HEK293T (cell line): ENCODE measurements around the gene CSNK1G3.

Experiments
- BHLHE40 ChIP-seq: fragments of 450-650 bp; IDR thresholded peaks from 2 replicates; pipeline ENCODE4 v1.6.1; 2016; ENCODE audit warnings: mild to moderate bottlenecking, moderate library complexity, borderline replicate concordance
- FOXA1 ChIP-seq: fragments of 450-650 bp; IDR thresholded peaks from 2 replicates; pipeline ENCODE4 v1.6.1; 2016; ENCODE audit warnings: mild to moderate bottlenecking
- FOXK2 ChIP-seq: fragments of 450-650 bp; IDR thresholded peaks from 2 replicates; pipeline ENCODE4 v1.6.1; 2016; ENCODE audit warnings: mild to moderate bottlenecking

- no peak for TF ChIP-seq BHLHE40
- TF ChIP-seq FOXK2 = no peak
- no peak for TF ChIP-seq FOXA1
Observed at GRCh38 chr5:123549256-123549904, 37.4 kb downstream of the CSNK1G3 start.
